GM13976 (cell line): Measurements from ENCODE around the gene DACT2.

ENCODE experiments used
- DNase-seq: peaks from one replicate; pipeline ENCODE4 v3.0.0; 2012; ENCODE audit warnings: low spot score
- in situ Hi-C: fragments of 300-500 bp; cut with MboI; formaldehyde crosslinking; loops from one replicate; pipeline ENCODE4 v1.12.0; 2022; ENCODE audit warnings: low sequenced_read_pairs, mixed read lengths, inconsistent platforms; ENCODE audit not compliant: unreplicated experiment
- TF ChIP-seq, protein P1 (sequence below): IDR thresholded peaks from 2 replicates; pipeline ENCODE4 v1.5.1; 2012; ENCODE audit warnings: borderline replicate concordance, mild to moderate bottlenecking; ENCODE audit not compliant: insufficient read depth; ENCODE audit errors: extremely low read depth, missing control alignments, control extremely low read depth

DACT2 gene

DNA sequence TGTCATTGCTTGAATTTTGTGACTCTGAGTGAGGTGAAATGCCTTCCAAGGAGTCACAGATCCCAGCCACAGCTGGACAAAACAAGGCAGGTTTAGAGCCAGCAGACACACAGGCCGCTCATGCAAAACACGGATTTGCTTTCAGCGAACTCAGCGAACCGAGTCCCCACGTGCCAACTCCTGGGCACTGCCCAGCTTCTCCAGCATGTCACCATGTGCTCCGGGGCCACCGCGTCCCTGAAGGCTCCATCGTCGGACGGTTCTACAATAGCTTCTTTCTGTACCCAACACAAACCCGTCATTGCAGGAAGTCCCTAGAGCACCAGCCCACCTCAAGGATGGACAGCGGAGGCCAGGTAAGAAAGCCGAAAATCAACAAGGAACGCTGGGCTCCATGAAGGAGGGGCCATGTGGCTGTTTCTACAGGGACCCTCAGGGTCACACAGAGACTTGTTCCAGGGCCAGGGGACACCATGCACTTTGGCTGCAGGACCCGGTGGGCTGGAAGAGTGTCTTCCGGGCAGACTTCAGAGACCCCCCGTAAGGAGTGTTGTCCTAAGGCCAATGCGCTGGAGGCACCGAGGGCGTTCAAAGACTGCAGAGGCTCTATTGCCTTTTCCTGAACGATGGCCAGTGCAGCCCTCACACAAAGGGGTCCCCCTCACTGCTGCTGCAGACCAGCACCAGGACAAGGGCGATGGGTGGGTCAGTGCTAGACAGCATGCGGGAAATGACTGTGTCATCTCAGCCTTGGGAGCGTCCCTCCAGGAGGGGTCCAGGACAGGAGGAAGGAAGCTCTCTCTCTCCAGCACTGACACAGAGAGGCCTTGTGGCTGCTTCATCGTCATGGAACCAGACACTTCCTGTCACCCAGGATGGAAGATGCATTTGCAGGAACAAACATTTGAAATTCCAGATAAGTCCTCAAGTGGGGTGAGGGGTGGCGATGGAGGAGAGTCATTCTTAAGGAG is 19.8 kb downstream of the DACT2 start:
- DNase-seq = no peak
- in situ Hi-C loops = no loop called here
- TF ChIP-seq, protein P1, sequence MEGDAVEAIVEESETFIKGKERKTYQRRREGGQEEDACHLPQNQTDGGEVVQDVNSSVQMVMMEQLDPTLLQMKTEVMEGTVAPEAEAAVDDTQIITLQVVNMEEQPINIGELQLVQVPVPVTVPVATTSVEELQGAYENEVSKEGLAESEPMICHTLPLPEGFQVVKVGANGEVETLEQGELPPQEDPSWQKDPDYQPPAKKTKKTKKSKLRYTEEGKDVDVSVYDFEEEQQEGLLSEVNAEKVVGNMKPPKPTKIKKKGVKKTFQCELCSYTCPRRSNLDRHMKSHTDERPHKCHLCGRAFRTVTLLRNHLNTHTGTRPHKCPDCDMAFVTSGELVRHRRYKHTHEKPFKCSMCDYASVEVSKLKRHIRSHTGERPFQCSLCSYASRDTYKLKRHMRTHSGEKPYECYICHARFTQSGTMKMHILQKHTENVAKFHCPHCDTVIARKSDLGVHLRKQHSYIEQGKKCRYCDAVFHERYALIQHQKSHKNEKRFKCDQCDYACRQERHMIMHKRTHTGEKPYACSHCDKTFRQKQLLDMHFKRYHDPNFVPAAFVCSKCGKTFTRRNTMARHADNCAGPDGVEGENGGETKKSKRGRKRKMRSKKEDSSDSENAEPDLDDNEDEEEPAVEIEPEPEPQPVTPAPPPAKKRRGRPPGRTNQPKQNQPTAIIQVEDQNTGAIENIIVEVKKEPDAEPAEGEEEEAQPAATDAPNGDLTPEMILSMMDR = no peak

DNA sequence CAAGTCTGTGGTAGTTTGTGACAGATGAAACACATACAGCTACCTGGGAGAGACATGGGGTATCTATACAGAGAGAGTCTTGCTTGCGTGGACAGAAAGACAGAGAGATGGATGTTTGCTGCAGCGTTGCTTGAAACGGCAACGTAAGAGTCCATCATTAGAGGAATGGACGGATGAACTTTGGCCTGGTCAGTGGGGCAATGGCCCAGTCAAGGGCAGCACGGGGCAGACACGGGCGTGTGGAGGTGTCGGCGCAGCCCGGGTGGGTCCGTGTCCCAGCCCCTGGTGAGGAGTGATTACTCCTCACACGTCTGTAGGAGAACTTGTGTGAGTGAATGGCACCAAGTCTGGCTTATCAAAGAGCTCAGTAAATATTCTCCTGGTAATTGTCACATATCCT is 21.9 kb downstream of the DACT2 start:
- DNase-seq = no peak
- TF ChIP-seq, protein P1 = no peak
- in situ Hi-C loops = no loop called here

DNA sequence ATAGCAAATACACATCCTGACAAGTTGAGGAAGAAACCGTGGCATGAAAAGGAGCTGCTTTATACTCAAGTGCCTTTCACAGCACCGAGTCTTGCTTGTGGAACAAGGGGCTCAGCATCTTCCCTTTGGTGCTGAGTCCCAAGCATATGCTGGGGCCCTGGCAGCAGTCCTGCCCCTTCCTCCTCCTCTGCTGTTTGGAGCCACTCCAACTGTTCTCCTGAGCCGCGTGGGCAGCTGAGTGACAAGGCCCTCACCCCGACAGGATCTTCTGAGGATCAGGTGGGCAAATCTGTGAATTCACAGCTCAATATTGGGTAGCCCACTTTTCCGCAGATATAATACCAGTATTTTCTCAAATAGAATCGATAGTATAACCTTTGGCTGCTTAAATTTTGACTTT is 24.7 kb downstream of the DACT2 start:
- DNase-seq = no peak
- TF ChIP-seq, protein P1 = no peak

DNA sequence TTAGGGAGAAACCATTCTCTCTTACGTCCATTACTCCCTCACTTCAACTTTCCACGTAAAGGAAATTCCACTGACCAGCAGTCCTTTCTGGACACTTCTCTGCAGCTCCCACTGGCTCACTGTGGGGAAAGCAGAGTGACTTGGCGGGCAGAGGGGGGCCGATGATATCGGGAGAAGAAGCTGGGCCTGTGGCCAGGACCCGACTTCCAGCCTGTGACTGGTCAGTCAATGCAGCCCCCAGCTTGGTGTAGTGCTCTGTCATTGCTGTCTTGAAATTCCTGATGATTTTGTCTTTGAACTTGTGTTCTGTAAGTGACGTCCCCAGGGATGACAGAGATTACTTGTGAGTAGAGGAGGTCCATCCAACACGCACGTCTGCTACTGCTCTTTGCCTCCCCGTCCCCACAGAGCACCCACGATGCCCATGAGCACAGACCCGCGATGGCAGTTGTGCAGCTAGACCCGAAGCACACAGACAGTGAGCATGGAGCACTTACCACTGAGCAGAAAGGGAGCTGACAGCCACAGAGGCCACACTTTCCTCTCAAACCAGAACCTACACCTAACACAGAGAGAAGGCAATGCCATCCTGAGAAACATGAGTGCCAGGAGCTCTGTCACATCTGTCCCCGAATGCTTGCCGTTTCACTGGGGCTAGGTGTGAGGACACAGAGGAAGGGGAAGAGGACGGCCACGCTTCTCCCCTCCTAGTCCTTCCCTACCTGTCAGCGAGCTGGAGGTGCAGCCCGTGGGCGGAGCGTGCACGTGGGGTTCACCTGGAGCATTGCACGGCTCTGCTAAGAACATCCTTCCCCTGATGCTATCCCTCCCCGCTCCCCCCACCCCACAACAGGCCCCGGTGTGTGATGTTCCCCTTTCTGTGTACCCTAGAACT is 25.7 kb downstream of the DACT2 start:
- in situ Hi-C loops = no loop called here
- TF ChIP-seq, protein P1 = no peak

More for the DNA sequence above, 24.7 kb downstream of the DACT2 start:
- in situ Hi-C loops = no loop called here

DNA sequence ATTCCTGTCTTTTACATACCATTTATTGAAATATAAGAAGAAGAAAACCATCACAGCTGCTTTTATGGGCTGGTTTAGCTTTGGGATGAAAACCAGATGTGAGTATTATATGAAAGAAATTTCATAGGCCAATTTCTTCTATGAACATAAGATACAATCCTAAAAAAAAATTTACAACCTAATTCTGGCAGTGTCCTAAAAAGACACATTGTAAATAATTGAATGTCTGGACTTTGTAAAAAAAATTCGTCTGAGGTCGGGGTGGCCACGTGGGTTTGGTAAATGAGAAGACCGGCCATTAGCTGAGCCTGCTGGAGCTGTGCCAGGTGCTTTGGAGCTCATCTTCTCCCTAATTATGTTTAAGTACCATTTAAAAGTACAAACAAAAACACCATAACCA is 26.8 kb downstream of the DACT2 start:
- no peak for DNase-seq
- in situ Hi-C loops = no loop called here
- TF ChIP-seq, protein P1 = no peak

More for the DNA sequence above, 25.7 kb downstream of the DACT2 start:
- no peak for DNase-seq

DNA sequence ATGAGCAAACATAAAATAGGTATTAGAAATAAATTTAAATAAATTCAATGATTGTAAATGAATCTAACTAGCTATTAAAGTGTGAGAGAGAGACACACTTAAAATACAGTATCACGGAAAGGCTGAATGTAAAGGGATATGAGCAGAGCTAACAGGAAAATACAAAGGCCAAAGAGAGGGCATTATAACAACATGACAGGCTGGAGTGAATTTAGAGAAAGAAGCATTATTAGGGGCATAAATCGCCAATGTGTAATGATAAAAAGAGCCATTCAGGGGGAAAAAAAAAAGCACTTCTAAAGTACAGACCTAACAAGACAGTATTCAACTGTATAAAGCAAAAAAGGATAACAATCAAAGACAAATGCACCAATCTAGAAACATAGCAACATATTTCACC is 28.1 kb downstream of the DACT2 start:
- TF ChIP-seq, protein P1 = no peak
- in situ Hi-C loops = no loop called here

More for the DNA sequence above, 28.1 kb downstream of the DACT2 start:
- no peak for DNase-seq
